Femur (tissue), 1 donor: ENCODE data around the gene WDR33.
"Not testable (repeated sequence)": the region's sequence is repeated elsewhere in the genome, so short reads cannot be mapped to it uniquely, and the experiment has no call there.

Experiments used
- DNase-seq: peaks from one replicate; pipeline ENCODE4 v3.0.0-alpha.2; 2017

Gene WDR33

DNA sequence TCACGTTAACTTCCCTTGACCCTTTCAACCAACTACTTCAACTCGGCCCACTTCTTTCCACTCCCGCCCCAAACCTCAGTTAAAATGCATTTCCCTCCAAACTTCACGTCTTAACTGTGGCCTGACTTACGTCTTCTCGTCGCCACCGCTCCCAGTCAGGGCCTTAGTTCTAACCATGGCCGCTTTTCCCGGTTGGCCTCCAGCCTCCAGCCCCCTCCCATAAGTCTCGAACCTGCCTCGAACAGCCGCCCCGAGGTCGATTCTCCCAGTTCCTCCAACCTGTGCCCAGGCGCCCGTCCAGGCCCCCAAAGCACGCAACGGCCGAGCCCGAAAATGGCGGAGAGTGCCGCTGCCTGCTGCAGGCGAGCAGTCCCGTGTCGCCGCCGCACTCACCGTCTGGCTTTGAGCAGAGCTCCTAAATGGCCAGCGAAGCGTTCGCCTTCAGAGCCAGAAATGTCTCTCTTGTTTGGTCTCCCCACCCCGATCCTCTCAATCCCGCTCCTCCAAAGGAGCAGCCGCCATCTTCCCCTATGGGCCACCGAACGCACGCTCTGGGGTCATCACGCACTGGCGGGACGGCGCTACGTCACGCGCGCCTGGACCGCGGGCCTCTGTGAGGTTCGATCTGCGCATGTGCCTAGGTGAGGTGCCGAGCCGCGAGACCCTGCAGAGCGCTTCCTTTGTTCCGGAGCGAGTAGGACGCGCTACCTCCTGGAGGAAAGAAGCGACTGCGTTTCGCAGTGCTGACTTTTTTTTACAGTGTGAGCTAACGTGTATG lies at the start of gene WDR33:
TSS of gene WDR33 (minus strand) at position 553 of the 778 bp plus-strand sequence. CDS start 40,190 bp downstream, outside the sequence.
- DNase-seq = peak; percentile 94

DNA sequence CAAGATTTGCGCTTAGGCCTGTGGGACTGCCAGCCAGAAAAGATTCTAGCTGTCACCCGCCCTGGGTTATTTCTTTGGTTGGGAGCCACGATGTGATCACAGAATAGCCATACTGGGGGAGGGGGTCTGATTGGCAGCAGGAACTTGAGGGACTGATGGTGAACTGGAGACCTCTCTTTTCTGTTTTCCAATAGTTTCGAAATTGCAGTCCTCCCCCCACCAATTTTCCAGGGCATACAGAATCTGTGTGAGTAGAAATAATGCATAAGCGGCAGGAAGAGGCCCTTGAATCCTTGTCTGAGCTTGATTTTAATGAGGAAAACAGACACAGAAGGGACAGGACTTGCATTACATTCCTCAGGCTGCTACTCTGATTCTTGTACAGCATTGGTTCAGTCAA lies 49.2 kb upstream of the WDR33 start:
- peak; percentile 48 for DNase-seq

DNA sequence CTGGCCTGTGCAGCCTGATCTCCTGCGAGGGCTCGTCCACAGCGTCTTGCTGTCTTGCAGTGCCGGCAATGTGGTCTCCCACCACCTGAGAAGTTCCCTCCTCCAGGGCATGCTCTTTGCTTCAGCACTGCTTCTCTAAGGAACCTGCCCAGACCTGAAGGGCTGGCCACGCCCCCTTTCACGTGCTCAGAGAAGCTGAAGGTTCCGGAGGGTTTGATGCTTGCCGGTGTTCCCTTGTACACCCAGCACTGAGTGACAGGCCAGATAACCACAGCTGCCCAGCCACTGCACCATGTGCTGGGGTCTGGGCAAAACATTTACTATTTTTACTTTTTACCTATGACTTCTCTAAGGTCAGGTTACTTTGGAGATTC lies 48.7 kb upstream of the WDR33 start:
- DNase-seq = peak; percentile 32

DNA sequence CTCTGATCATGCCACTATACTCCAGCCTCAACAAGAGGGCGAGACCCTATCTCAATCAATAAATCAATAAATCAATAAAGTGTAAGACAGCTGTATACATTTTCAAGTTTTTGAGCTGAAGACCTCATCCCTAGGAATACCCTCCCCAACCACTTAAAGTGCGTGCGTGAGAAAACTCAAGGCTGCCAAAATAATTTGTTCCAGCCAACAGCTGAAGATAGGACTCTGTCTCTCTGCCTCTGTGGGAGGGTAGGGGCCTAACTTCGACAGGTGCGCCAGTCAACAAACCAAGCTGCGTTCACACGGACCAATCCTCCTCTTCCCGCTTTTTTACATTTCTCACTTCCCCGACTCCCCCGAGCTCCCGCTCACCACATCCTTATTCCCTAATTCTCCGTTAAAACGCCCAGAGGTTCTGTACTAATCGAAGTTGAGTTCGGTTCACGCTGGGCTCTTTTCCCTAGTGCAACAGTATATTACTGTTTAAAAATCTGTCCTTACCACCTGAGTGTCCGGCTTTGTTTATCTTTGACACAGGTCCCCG lies 46.4 kb upstream of the WDR33 start:
- DNase-seq = peak; percentile 38

DNA sequence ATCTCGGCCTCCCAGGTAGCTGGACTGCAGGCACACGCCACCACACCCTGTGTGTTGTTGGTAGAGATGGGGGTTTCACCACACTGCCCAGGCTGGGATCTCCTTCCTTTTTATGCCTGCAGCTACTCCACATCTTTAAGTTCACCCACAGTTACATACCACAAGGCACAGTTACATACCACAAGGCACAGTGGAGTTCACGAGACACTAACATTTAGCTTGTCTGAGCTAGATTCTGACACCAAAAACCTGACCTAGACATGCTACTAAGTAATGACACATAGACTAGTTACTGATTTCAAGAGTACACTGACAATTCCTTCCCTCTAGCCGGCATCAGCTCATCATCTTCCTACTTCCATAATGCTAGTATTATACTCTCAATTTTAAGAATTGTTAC lies 42.7 kb upstream of the WDR33 start:
- DNase-seq = no peak

DNA sequence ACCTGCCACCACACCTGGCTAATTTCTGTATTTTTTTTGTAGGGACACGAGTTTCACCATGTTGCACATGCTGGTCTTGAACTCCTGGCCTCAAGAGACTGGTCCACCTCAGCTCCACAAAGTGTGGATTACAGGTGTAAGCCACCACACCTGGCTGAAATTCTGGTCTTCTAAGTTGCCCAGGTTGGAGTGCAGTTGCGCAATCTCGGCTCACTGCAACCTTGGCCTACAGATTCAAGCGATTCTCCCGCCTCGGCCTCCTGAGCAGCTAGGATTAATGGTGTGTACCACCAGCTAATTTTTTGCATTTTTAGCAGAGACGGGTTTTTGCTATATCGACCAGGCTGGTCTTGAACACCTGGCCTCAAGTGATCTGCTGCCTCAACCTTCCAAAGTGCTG lies 41.4 kb upstream of the WDR33 start:
- no peak for DNase-seq

DNA sequence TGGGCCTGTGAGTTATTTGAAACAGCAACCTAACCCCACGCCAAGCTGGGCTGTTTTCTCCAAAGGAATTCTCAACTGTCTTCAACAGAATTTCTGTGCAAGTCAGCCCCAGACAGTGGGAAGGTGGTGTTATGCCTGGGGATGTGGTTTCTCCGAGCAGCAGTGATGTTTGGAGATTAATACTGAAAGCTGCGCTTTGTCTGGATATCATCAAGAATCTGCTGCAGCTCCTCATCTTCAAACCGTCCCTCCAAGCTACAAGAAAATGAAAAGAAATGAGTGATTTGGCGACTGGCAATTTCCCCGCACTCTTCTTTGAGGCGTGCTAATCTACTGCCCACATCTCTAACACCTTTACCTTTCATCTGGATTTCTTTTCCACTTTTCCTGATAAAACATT lies 37.0 kb upstream of the WDR33 start:
- no peak for DNase-seq

DNA sequence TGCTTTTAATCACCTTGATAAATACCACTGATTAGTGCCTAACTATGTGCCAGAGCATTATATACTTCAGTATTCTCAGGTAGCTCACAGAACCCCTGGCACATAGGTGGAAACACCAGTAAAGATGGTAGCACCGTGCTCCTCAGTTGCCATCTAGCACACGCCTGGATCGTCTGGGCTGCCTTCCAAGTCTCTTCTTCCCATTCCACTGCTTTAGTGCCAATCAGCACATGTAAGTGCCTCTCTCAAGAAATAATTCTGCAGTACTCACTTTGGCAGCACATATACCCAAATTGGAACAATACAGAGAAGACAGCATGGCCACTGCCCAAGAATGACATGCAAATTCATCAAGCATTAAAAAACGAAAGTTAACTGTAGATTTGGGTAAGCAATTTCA lies 34.0 kb upstream of the WDR33 start:
- DNase-seq = no peak

DNA sequence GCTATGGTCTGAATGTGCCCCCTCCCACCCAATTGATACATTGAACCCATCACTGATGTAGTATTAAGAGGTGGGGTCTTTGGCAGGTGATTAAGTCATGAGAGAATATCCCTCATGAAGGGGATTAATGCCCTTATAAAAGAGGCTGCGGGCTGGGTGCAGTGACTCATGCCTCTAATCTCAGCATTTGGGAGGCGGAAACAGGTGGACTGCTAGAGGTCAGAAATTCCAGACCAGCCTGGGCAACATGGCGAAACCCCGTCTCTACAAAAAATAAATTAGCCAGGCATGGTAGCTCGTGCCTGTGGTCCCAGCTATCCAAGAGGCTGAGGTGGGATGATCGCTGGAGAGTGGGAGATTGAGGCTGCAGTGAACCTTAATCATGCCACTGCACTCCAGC lies 32.7 kb upstream of the WDR33 start:
- no peak for DNase-seq

DNA sequence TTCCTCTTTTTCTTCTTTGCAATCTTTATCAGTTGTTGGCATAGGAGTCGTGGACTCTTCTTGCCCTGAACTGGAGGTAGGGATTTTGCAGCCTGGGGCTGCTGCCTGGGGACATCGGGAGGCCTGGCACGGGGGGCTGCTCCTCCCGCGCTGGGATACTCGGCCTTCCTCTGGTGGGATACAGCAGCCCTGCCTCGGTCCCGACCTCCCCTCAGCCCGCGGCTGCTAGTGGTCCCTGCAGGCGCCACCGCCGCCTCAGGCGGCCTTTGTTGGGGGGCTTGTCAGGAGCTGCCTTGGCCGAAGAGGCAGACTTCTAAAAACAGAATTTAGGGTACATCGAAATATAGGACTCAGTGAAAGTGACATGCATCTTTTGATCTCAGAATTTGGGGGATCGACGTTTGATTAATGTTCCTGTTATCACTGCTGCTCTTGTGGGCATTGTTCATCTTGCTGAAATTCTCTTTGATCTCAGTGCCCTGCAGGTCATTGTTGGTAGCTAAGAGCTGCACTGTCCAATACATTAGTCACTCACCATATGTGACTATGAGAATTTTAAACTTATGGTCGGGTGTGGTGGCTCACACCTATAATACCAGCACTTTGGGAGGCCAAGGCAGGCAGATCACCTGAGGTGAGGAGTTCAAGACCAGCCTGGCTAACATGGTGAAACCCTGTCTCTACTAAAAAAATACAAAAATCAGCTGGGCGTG lies 30.7 kb upstream of the WDR33 start:
- DNase-seq = no peak

DNA sequence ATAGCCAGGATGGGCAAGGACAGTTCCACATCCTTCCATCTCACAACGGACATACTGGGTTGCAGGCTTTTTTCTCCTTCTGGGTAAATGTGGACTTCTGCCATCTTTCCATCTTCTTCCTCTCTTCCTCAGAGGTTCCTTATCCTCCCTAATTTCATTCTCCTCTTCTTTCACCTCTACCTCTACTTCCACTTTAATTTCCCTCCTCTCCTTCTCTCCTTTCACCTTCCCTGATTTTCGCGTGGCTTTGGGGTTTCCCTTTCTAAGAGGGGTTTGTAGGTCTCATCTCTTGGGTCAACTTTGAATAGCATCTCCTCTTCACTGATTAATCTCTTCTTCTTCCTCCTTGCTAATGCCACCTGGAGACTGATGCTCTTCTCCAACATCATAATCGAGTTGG lies 29.9 kb upstream of the WDR33 start:
- DNase-seq = no peak

DNA sequence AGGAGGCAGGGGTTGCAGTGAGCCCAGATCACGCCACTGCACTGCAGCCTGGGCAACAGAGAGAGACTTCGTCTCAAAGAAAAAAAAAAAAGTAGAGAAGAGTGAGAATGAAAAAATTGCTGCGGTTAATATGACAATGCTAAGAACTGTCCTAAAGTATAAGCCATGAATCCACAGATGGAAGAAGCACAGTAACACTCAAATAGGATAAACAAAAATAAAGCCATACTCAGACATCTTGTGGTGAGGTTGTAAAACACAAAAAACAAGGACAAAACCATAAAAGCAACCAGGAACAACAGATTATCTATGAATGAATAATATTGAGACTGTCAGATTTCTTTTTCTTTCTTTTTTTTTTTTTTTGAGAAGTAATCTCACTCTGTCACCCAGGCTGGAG lies 24.0 kb upstream of the WDR33 start:
- no peak for DNase-seq

DNA sequence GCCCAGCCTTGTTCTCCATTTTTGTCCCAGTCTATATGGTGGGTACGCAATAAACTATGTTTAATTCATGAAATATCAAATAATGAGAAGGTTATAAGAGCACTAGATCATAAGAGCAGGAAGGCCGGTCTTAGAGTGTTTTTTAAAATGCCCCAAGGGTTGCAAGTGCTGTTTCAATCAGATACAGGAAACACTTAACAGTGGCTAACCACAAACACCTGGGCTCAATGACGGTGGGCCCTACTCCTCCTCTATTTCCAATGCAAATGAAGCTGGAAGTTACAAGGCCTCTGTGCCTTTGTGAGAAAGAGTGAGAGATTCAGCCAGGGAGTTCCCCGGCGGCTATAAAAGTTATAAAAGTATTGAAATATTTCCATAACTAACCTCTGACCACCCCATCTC lies 18.9 kb upstream of the WDR33 start:
- peak; percentile 38 for DNase-seq

DNA sequence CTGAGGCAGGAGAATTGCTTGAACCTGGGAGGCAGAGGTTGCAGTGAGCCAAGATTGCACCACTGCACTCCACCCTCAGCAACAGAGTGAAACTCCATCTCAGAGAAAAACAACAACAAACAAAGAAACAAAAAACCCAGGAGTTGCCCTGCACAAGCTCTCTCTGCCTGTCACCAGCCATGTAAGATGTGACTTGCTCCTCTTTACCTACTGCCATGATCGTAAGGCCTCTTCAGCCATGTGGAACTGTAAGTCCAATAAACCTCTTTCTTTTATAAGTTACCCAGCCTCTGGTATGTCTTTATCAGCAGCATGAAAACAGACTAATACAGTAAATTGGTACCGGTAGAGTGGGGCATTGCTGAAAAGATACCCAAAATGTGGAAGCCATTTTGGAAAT lies 15.7 kb upstream of the WDR33 start:
- DNase-seq = not testable (repeated sequence)

DNA sequence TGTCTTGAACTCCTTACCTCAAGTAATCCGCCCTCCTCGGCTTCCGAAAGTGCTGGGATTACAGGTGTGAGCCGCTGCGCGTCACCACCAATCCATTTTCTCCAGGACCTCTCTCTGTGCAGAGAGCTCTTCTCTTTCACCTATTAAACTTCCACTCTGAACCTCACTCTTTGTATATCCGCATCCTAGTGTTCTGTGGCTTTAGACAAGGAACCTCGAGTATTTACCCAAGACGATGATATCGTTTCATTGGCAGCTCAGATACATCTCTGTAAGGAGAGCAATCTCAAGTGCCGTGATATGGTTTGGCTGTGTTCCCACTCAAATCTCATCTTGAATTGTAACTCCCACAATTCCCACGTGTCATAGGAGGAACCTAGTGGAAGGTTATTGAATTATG lies 15.1 kb upstream of the WDR33 start:
- DNase-seq = no peak

DNA sequence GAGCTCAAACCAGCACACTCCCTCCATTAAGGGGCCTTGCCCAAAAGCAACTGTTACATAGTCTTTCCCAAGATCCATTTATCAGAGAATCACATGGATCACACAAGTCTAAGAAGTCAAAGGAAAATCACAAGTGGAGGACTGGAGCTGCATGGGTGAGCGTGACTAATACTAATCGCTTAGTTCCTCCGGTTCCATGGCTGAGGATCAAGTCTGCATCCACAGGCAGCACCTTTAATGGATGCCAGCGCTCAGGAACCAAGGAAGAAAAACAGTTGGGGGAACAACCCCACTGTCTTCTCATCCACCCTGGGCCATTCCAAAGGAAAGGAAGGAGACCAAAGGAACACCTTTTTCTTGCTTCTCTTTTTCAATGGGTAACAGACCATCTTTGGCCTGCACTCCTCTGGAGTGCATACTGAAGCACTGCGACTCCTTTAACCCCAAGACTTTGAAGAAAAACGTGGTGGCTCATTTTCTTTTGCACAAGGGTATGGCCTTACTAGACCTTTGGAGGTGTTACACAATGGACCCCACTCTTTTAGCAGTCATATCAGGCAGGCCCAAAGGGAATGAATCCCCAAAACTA lies 9.2 kb upstream of the WDR33 start:
- no peak for DNase-seq

DNA sequence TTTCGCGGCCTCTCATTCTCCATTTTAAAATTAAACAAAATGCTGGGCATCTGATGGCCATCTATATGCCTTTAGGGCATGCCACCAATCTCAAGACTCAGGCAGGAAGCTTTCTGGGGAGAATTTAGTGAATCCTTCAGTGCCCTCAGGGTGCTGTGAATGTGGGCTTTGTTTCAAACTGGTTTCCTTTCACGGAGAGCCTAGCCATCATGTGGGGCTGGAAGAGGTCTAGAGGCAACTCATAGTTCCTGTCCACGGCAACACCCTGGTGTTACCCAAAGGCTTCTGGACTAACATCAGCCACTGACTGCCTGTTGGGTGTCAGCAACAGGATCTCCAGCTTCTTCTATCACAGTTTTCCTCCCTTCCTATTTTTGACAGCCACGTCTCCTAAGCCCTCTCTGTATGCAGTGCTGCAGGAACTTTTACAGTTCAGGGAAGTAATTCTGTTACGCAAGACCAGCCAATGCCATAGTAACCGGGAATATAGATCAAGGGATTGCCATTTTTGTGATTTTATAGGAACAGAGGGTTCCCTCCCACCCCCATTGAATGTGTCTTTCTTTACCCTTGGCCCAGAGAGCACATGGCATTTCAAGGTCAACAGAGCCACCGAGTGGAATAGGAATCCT lies 7.9 kb upstream of the WDR33 start:
- no peak for DNase-seq

DNA sequence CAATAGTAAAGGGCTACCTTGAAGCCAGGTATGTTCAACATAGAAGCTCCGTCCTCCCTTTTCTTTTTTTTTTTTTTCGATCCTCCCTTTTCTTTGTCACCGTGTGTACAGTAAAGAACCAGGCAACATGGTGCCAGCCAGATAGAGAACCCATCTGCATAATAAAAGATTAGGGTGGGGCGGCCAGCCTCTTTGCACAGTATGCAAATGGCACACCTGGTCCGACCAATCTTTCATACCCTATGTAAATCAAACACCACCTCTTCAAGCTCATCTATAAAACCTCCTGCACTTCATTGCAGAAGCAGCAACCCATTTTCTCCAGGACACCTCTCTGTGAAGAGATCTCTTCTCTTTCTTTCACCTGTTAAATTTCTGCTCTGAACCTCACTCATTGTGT lies 7.3 kb upstream of the WDR33 start:
- DNase-seq = no peak

DNA sequence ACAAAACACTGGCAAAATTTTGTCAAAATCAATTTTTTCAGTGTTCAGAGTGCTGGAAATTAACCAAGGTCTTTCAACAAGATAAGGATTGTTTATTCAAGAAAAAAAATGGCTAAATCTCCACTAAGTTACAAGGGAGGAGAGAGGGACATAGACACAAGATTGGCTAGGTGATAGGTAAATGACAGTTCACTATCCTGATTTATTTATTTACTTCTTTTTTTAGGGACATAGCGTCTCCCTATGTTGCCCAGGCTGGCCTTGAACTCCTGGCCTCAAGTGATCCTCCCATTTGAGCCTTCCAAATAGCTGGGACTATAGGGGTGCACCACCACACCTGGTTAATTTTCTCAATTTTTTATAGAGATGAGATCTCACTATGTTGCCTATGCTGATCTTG lies 3.7 kb upstream of the WDR33 start:
- DNase-seq = no peak

DNA sequence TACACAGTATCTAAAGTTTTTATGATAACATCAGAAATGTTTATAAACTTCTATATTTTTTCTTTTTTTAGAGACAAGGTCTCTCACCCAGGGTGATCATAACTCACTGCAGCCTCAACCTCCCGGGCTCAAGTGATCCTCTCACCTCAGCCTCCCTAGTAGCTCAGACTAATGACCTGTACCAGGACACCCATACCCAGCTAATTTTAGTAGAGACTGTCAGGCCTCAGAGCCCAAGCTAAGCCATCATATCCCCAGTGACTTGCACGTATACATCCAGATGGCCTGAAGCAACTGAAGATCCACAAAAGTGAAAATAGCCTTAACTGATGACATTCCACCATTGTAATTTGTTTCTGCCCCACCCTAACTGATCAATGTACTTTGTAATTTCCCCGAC lies 1.5 kb upstream of the WDR33 start:
- DNase-seq = not testable (repeated sequence)

DNA sequence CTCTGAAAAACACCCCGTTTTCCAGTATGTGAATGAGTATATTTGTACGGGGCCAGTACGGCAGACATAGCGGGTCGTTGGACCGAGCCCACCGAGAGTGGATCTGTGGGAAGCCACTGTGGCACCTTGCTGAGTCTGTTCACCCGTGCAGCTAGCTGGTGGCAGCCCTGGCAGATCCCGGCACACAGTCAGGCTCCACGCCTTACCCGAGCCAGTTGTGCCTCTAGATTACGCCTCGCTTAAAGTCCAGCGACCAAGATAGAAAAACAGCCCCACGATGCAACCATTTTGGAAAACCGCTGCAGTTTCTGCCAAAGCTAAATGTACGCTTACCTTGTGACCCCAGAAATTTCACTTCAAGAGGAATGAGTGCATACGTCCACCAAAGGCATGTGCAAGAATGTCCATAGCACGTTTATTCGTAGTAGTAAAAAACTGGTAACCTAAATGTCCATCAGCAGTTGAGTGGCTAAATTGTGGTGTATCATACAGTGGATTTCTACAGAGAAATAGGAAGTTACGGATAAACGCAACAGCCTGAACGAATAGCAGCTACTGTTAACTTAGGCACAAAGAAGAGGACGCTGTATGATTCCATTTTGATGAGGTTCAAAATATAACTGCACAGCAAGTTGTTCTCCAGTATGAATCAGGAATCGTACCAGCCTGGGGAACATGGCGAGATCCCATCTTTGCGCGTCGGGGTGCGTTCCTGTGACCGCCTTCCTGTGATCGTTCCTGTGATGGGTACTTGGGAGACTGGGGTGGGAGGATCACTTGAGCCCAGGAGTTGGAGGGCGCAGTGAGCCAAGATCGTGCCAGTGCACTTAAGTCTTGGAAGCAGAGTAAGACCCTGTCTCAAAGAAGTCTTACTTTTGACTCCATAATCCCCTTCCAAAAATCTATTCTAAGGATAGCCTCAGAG lies 688 bp upstream of the WDR33 start:
- DNase-seq = no peak

DNA sequence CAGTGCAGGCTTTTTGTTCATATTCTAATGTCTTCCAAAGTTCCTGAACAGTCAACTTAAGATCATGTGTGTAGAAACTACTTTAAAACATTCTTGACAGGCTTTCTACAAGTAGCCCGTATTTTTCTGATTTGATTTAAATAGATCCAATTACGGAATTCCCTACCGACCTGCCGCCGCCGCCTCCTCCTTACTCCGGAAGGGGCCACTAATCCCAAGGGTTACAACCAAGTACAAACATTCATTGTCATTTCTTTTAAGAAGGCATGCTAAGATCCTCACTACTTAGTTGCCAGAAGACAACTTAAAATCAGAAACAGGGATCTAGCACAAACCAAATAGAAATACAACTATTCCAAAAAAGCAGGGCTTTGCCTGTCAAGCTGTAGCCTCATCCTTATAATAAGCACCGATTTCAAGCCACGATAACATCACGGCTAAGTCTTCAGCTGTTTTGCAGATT lies 784 bp downstream of the WDR33 start:
- no peak for DNase-seq
